CD14-positive monocyte (primary cell): ENCODE measurements around the gene RPTOR. TPM values are rescaled to one million over a fixed set of nuclear protein-coding genes. Genes with fewer than 3 reads are reported as not detected.

ENCODE experiments used
- DNase-seq, 3 donors: peaks; one replicate each; pipeline ENCODE4 v3.0.0-alpha.2; 2011 to 2022
- H2AFZ ChIP-seq: 2 replicates; pipeline ENCODE4 v1.6.0; 2012; ENCODE audit warnings: mild to moderate bottlenecking, low read depth, low read length, inconsistent platforms; ENCODE audit not compliant: insufficient read depth, poor library complexity, severe bottlenecking
- H3K27ac ChIP-seq, 2 donors: 1 replicate in 1 of 2; 2 replicates in 1 of 2; pipeline ENCODE4 v1.5.1; 2012 to 2013; ENCODE audit warnings: low read length in 2 of 2, control low read depth in 1 of 2, inconsistent platforms in 1 of 2, low read depth in 1 of 2, mild to moderate bottlenecking in 1 of 2
- H3K27me3 ChIP-seq, 2 donors: one replicate each; pipeline versions ENCODE4 v1.6.0 to v1.6.1; 2011 to 2013; ENCODE audit warnings: low read length in 2 of 2; ENCODE audit not compliant: control insufficient read depth in 2 of 2, insufficient read depth in 2 of 2
- H3K36me3 ChIP-seq, 2 donors: replicated peaks in 1 of 2; 1 replicate in 1 of 2; 2 replicates in 1 of 2; pipeline versions ENCODE4 v1.5.1 to v1.6.1; 2012 to 2013; ENCODE audit warnings: low read length in 2 of 2, control low read depth in 1 of 2, inconsistent platforms in 1 of 2, mild to moderate bottlenecking in 1 of 2; ENCODE audit not compliant: insufficient read depth in 2 of 2, control insufficient read depth in 1 of 2
- H3K4me1 ChIP-seq, 2 donors: 1 replicate in 1 of 2; 2 replicates in 1 of 2; pipeline versions ENCODE4 v1.5.1 to v1.6.1; 2012 to 2013; ENCODE audit warnings: low read length in 2 of 2, control low read depth in 1 of 2, inconsistent platforms in 1 of 2, mild to moderate bottlenecking in 1 of 2, moderate library complexity in 1 of 2; ENCODE audit not compliant: insufficient read depth in 2 of 2, control insufficient read depth in 1 of 2
- H3K4me2 ChIP-seq: replicated peaks from 2 replicates; pipeline ENCODE3; 2012; ENCODE audit warnings: low read length, moderate library complexity, mild to moderate bottlenecking; ENCODE audit not compliant: poor library complexity, severe bottlenecking; ENCODE audit errors: extremely low read depth
- H3K4me3 ChIP-seq, 3 experiments: fragments of 200-600 bp in 1 of 3; sonication (generic) in 1 of 3; replicated peaks in 1 of 3; 1 replicate in 2 of 3; 2 replicates in 1 of 3; pipeline ENCODE4 v1.5.1; 2011 to 2013; ENCODE audit warnings: low read length in 3 of 3, mild to moderate bottlenecking in 3 of 3, control low read depth in 2 of 3, low read depth in 2 of 3, inconsistent platforms in 1 of 3, moderate library complexity in 1 of 3
- H3K79me2 ChIP-seq: 2 replicates; pipeline ENCODE4 v1.6.0; 2012; ENCODE audit warnings: mild to moderate bottlenecking, control low read depth, inconsistent platforms, low read length, moderate library complexity; ENCODE audit not compliant: insufficient read depth
- H3K9ac ChIP-seq: 2 replicates; pipeline ENCODE4 v1.6.0; 2017; ENCODE audit warnings: low read length, mild to moderate bottlenecking; ENCODE audit not compliant: insufficient read depth, poor library complexity, severe bottlenecking
- H3K9me3 ChIP-seq, 2 donors: replicated peaks in 1 of 2; 1 replicate in 1 of 2; 2 replicates in 1 of 2; pipeline versions ENCODE4 v1.5.1 to v1.6.1; 2012 to 2013; ENCODE audit warnings: low read length in 2 of 2, control low read depth in 1 of 2; ENCODE audit not compliant: control insufficient read depth in 1 of 2, insufficient read depth in 1 of 2
- H4K20me1 ChIP-seq: 2 replicates; pipeline ENCODE4 v1.6.0; 2012; ENCODE audit warnings: mild to moderate bottlenecking, low read length, control low read depth, moderate library complexity; ENCODE audit not compliant: insufficient read depth
- H3K27ac Mint-ChIP-seq, 7 donors: one replicate each; pipeline ENCODE4 v1.8.0; 2020; ENCODE audit warnings: mild to moderate bottlenecking in 7 of 7, mixed read lengths in 7 of 7, moderate library complexity in 6 of 7, inconsistent platforms in 2 of 7
- H3K27me3 Mint-ChIP-seq, 3 donors: one replicate each; pipeline ENCODE4 v1.8.0; 2021 to 2022; ENCODE audit warnings: low read depth in 3 of 3, mild to moderate bottlenecking in 3 of 3, mixed read lengths in 3 of 3, moderate library complexity in 3 of 3, inconsistent platforms in 1 of 3
- H3K36me3 Mint-ChIP-seq, 2 donors: one replicate each; pipeline ENCODE4 v1.8.0; 2020; ENCODE audit warnings: mixed read lengths in 2 of 2, inconsistent platforms in 1 of 2, mild to moderate bottlenecking in 1 of 2
- H3K4me1 Mint-ChIP-seq: one replicate; pipeline ENCODE4 v1.8.0; 2020; ENCODE audit warnings: mild to moderate bottlenecking, mixed read lengths
- H3K4me3 Mint-ChIP-seq, 2 donors: one replicate each; pipeline ENCODE4 v1.8.0; 2020; ENCODE audit warnings: mild to moderate bottlenecking in 2 of 2, mixed read lengths in 2 of 2, moderate library complexity in 1 of 2
- H3K9me3 Mint-ChIP-seq, 7 donors: one replicate each; pipeline ENCODE4 v1.8.0; 2020 to 2022; ENCODE audit warnings: mixed read lengths in 7 of 7, mild to moderate bottlenecking in 6 of 7, moderate library complexity in 6 of 7, inconsistent platforms in 2 of 7
- WGBS: methylation state at CpG from one replicate; pipeline ENCODE4 v1.1.5; 2013; ENCODE audit warnings: missing lambda C conversion rate; ENCODE audit not compliant: insufficient coverage; 5-methylcytosine and 5-hydroxymethylcytosine counted together
- intact Hi-C, 2 donors: fragments of 100-400 bp; cut with micrococcal nuclease; formaldehyde crosslinking; loops; one replicate each; pipeline versions ENCODE4 v1.15.0 to v1.15.1; 2023
- polyA plus RNA-seq, 3 donors: library from polyadenylated mRNA; depleted of rRNA in 1 of 3; unstranded in 2 of 3; stranded (reverse) in 1 of 3; fragments of 300-500 nt in 2 of 3; fragments of >200 nt in 1 of 3; fragmentation: Illumina TruSeq in 2 of 3; gene quantifications; 1 replicate in 2 of 3; 2 replicates in 1 of 3; pipeline ENCODE4 v1.2.3, GENCODE V29; 2012 to 2021
- TF ChIP-seq, protein P1 (sequence below): fragments of 200-600 bp; IDR thresholded peaks from one replicate; pipeline ENCODE4 v1.8.0; 2022; ENCODE audit warnings: antibody characterized with exemption, mild to moderate bottlenecking

Gene RPTOR
- polyA plus RNA-seq, 3 donors: 1.1 to 8.7 (median 2.6) TPM

DNA sequence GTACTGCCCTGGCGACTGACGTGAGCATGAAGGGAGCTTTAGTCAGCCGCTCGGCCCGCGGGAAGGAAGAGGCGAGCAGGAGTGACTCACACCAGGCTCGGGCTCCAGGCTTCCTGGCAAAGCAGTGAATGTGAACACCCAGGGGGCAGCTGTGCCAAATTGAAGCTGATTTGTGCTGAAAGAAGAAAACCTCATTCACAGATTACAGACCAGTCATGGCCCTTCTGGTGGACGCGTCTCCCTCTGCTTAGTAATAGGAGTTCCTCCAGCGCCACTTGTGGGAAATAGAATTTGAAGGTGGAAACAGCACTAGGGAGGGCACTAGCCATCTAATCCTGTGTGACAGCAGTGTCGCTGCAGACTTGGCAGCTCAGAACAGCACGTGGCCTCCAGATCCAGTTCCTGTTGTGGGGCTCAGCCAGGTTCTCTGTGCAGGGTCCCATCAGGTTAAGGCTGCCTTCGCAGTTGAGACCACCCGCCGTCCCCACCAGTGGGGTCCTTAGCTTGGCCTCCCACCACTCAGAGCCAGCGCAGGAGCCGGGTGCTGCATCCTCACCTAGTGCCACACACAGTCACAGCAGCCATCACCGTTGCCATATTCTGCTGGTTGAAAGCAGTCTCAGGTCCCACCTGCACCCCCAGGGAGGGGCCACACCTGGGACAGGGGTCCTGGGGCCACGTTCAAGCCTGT, 282.5 kb downstream of the RPTOR start:
- Mint-ChIP-seq H3K27ac (peak overlapping the region in 5 of 7 donors; percentile 38 to 84 (median 64)), H3K4me3 (no peak overlapping the region), H3K36me3 (peaks cover 46 to 48% of the 10 kb centered on the region in 2 donors), H3K4me1 (peaks cover 16% of the 10 kb centered on the region), H3K27me3 (peaks cover 0 to 2% (median 0%) of the 10 kb centered on the region in 3 donors), H3K9me3 (peaks cover 0 to 5% (median 0%) of the 10 kb centered on the region in 7 donors)
- peaks cover under 1 to 15% of the 10 kb centered on the region in 2 donors for H3K4me1 ChIP-seq
- intact Hi-C loops: loop anchor here in 1 of 2 donors (10.0 kb wide), 1 partner anchor 148 kb away; no protein-coding TSS in a partner anchor
- H4K20me1 ChIP-seq: no peaks in the 10 kb centered on the region
- H3K9me3 ChIP-seq: no peaks in the 10 kb centered on the region
- H3K27ac ChIP-seq: no peak overlapping the region
- H3K9ac ChIP-seq: no peak overlapping the region
- H3K27me3 ChIP-seq: no peaks in the 10 kb centered on the region
- no peak overlapping the region for H3K4me2 ChIP-seq
- TF ChIP-seq, protein P1, sequence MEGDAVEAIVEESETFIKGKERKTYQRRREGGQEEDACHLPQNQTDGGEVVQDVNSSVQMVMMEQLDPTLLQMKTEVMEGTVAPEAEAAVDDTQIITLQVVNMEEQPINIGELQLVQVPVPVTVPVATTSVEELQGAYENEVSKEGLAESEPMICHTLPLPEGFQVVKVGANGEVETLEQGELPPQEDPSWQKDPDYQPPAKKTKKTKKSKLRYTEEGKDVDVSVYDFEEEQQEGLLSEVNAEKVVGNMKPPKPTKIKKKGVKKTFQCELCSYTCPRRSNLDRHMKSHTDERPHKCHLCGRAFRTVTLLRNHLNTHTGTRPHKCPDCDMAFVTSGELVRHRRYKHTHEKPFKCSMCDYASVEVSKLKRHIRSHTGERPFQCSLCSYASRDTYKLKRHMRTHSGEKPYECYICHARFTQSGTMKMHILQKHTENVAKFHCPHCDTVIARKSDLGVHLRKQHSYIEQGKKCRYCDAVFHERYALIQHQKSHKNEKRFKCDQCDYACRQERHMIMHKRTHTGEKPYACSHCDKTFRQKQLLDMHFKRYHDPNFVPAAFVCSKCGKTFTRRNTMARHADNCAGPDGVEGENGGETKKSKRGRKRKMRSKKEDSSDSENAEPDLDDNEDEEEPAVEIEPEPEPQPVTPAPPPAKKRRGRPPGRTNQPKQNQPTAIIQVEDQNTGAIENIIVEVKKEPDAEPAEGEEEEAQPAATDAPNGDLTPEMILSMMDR: no peak
- WGBS: 35% methylated on average over 15 of the region's 20 CpGs
- H3K36me3 ChIP-seq: peaks cover 23 to 46% of the 10 kb centered on the region in 2 donors
- H3K79me2 ChIP-seq: no peaks in the 10 kb centered on the region
- H3K4me3 ChIP-seq: no peak overlapping the region
- H2AFZ ChIP-seq: no peak overlapping the region
- DNase-seq: peak; percentile 43 to 81 (median 47)

DNA sequence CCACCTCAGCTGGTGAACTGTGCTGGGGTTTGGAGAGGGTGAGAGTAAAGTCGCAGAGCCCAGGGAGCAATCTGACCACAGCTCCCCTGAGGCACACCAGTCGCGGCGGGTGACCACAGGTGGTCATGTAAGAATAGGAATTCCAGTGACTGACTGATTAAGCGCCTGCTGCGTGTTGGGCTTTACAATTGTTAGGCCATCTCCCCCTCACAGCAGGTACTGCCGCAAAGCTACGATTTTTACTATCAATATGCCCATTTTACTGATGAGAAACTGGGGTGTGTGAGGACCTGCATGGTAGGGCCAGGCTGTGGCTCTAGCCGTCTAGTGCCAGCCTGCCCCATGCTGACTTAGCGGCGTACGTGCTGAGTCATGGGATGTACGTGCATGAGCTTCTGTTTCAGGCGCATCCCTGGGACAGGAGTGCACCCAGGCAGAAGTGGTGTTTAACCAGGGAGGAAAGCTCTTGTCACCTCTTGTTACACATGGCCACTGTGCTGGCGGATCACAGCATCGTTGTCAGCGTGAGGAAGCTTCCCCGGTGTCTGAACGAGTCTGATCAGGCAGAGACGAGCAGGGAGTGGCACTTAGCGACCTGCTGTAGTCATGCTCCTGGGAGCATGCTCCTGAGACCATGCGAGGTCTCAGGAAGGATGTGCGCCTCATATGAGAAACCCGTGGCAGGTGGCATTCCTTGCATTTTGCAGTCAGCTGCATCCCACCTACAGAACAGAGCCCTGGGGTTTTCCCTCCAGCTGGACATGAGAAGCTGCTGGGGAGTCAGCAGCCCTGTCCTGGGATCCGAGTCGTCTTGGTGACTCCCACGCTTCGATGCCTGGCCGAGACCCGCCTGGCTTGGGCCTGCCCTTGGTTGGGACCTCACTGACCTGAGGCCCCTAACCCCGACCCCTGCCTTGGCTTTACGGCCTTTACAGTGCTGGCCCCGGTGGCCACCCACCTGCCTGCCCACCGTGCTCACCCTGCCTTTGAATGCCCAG, 283.3 kb downstream of the RPTOR start:
- DNase-seq: no peak
- Mint-ChIP-seq H3K4me1 (peaks cover 24% of the 10 kb centered on the region), H3K4me3 (no peak overlapping the region), H3K36me3 (peaks cover 38 to 40% of the 10 kb centered on the region in 2 donors), H3K27ac (peak overlapping the region in 2 of 7 donors; percentile 14 to 67), H3K27me3 (peaks cover 0 to 2% (median 0%) of the 10 kb centered on the region in 3 donors), H3K9me3 (peaks cover 0 to 3% (median 0%) of the 10 kb centered on the region in 7 donors)
- WGBS: 87% methylated on average over 27 of the region's 34 CpGs
- H3K9me3 ChIP-seq: no peaks in the 10 kb centered on the region
- no peak overlapping the region for H3K4me3 ChIP-seq
- intact Hi-C loops: loop anchor here in 1 of 2 donors (10.0 kb wide), 1 partner anchor 147 kb away; no protein-coding TSS in a partner anchor
- no peak overlapping the region for H3K9ac ChIP-seq
- H3K27ac ChIP-seq: no peak overlapping the region
- TF ChIP-seq, protein P1: no peak
- H3K4me1 ChIP-seq: peaks cover 7 to 22% of the 10 kb centered on the region in 2 donors
- no peaks in the 10 kb centered on the region for H3K27me3 ChIP-seq
- H2AFZ ChIP-seq: no peak overlapping the region
- no peaks in the 10 kb centered on the region for H3K79me2 ChIP-seq
- no peaks in the 10 kb centered on the region for H4K20me1 ChIP-seq
- H3K4me2 ChIP-seq: no peak overlapping the region
- H3K36me3 ChIP-seq: peaks cover 20 to 38% of the 10 kb centered on the region in 2 donors
